Stimulated activated naive CD8-positive, alpha-beta T cell treated with anti-CD3 and anti-CD28 coated beads, Interleukin-15, Interleukin-2, amounts not matched to agents 100 U/mL and 50 U/mL, for 24 hours (primary cell): ENCODE measurements around the gene RNF5.
"Not testable (repeated sequence)": the region's sequence is repeated elsewhere in the genome, so short reads cannot be mapped to it uniquely, and the experiment has no call there.

Experiments used
- ATAC-seq: fragments of 150-1000 bp; cut with Tn5 transposase; one replicate; pipeline ENCODE4 v1.10.0; 2021
- DNase-seq: peaks from one replicate; pipeline ENCODE4 v3.0.0; 2021

RNF5 gene

GRCh38 chr6:32211432-32211831, 33.2 kb downstream of the RNF5 start:
- DNase-seq, ATAC-seq: not testable (repeated sequence)

- ATAC-seq (no peak), DNase-seq (no peak)
These were observed 34.0 kb downstream of the RNF5 start for GRCh38 chr6:32212076-32212760.

GRCh38 chr6:32213649-32214048, 35.4 kb downstream of the RNF5 start:
- DNase-seq (no peak), ATAC-seq (no peak)

GRCh38 chr6:32214126-32214525, 35.9 kb downstream of the RNF5 start:
- DNase-seq (no peak), ATAC-seq (no peak)

- DNase-seq, result no peak
- no peak for ATAC-seq
These were observed 37.4 kb downstream of the RNF5 start for GRCh38 chr6:32215617-32216016.

- DNase-seq (no peak), ATAC-seq (no peak)
These were observed 38.1 kb downstream of the RNF5 start for GRCh38 chr6:32216285-32216684.

- no peak for DNase-seq
- no peak for ATAC-seq
These were observed 38.8 kb downstream of the RNF5 start for GRCh38 chr6:32216998-32217397.

- DNase-seq (no peak), ATAC-seq (no peak)
These were observed 40.0 kb downstream of the RNF5 start for GRCh38 chr6:32218167-32218566.

- ATAC-seq, result no peak
These were observed 41.8 kb downstream of the RNF5 start for GRCh38 chr6:32220021-32220420.

GRCh38 chr6:32222333-32223230, 44.4 kb downstream of the RNF5 start:
- no peak for ATAC-seq
- DNase-seq, result no peak

More at GRCh38 chr6:32220021-32220420, 41.8 kb downstream of the RNF5 start:
- no peak for DNase-seq

GRCh38 chr6:32223258-32224235, 45.3 kb downstream of the RNF5 start, which contains the start of gene NOTCH4:
NOTCH4 (minus strand) TSS chr6:32224067; CDS start chr6:32223928, 139 bp downstream.
- DNase-seq (no peak), ATAC-seq (no peak)

- ATAC-seq, result no peak
- DNase-seq, result no peak
These were observed 46.5 kb downstream of the RNF5 start for GRCh38 chr6:32224696-32225095.

GRCh38 chr6:32226434-32226833, 48.2 kb downstream of the RNF5 start:
- DNase-seq, result no peak
- no peak for ATAC-seq
